GM19193 (cell line): ENCODE data around the gene SEC23A.

Experiments used
- POLR2A ChIP-seq: IDR thresholded peaks from 4 replicates; pipeline ENCODE4 v1.6.1; 2011; ENCODE audit not compliant: insufficient read depth, insufficient read length; ENCODE audit errors: extremely low read depth

The SEC23A gene

DNA sequence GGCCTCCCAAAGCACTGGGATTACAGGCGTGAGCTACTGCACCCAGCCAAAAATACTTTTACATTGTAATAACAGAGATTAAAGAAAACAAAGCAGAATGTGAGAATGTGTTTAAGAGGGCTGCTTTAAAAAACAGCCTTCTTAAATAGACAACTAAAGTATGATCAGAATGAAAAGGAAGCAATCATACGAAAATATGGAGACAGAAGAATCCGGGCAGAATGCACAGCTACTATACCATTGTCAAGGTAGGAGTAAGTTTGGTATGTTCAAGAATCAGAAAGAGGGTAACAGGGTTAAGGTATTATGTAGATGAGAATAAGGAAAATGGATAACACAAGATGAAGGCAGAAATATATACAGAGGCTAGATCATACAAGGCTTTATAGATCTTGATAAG is 8.5 kb downstream of the SEC23A start:
- TF ChIP-seq POLR2A = no peak

DNA sequence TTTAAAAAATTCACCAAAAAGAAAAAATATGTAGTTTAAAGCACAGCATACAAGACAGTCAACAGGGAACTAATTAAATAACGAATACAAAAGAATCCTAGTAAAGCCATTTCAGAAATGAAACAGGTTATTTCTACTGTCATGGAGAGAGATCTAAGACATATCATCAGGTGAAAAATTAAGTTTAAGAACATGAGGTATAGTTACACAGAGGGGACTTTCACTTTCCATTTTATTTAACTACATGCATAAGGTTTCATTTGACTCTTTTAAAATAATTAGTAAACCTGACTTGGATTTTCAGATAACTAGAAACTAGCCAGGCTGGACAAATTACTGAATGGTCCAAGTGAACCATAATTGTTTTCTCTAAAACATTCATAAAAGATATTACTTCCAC is 11.3 kb downstream of the SEC23A start:
- no peak for TF ChIP-seq POLR2A

DNA sequence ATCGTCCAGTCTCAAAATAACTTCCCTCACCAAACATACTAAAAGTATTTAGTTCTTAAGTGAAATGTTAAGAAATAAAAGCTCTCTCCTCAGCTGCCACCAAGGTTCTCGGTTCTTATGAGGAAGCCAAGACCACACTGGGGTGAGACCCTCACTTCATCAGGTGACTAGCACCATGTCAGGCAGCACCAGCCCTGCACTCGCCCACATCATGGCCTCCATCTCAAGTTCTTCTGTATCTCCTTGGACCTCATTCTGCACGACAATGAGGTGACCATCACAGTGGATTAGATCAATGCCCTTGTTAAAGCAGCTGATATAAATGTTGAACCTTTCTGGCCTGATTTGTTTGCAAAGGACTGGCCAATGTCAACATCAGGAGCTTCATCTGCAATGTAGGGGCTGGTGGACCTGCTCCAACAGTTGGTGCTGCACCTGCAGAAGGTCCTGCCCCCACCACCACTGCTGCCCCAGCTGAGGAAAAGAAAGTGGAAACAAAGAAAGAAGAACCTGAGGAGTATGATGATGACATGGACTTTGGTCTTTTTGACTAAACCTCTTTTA is 12.4 kb downstream of the SEC23A start:
- no peak for TF ChIP-seq POLR2A

DNA sequence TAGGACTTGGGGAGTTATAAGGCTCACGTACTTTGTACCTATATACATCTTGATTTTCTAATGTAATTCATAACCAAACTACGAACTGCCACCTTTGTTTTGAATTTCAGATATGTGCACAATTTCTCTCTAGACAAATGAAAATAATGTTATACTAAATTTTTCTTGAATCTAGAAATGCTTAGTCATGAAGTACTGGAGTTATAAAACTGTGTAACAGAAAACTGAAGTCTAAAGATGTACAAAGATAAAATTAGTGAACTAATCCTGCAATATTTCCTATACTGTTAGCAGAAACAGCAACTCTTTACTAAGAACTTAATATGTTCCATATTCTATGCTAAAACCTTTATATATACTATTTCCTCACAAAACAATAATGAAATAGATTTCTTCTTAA is 15.5 kb downstream of the SEC23A start:
- no peak for TF ChIP-seq POLR2A

DNA sequence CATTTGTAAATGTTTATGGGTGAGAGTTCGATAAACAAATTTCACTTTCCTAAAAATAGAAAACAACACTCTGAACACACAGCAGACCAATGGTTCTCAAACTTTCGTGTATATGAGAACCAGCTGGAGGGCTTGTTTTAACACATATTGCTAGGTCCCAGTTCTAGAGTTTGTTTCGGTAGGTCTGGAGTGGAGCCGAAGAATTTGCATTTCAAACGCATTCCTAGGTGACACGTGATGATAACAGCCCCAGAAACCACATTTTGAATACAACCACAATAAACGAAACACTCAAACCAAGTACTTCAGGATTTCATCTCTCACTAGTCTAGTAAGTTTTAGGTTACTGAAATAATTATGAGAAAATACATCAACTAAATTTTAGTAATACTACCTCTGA is 17.1 kb downstream of the SEC23A start:
- no peak for TF ChIP-seq POLR2A

DNA sequence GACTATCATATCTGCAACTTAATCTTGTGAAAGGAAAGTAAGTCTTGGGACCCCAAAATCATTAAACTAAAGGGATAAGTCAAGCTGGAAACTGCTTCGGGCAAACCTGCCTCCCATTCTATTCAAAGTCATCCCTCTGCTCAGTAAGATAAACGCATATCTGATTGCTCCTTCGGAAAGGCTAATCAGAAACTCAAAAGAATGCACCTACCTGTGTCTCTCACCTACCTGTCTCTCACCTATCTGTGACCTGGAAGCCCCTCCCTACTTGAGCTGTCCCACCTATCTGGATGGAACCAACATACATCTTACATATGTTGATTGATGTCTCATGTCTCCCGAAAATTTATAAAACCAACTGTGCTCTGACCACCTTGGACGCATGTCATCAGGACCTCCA is 19.9 kb downstream of the SEC23A start:
- no peak for TF ChIP-seq POLR2A

DNA sequence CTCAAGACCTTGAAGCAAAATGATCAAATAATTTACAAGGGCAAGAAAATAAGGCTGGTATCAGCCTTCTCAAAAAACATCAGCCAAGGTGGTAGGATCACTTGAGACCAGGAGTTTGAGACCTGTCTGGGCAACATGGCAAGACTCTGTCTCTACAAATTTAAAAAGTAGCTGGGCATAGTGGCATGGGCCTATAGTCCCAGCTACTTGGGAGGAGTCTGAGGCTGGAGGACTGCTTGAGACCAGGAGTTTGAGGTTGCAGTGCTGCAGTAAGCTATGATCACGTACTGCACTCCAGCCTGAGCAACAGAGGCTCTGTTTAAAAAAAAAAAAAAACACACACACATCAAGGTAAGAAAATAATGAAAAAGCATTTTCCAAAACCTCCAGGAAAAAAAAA is 22.1 kb downstream of the SEC23A start:
- no peak for TF ChIP-seq POLR2A

DNA sequence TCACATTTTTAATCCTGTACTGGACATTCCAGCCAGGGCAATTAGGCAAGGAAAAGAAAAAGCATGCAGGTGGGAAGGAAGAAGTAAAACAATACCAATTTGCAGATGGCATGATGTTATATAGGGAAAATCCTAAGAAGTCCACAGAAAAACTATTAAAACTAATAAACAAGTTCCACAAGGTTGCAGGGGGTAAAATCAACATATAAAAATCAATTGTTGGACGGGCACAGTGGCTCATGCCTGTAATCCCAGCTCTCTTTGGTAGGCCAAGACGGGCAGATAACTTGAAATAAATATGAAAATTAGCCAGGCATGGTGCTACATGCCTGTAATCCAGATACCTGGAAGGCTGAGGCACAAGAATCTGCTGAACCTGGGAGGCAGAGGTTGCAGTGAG is 31.9 kb downstream of the SEC23A start:
- no peak for TF ChIP-seq POLR2A

DNA sequence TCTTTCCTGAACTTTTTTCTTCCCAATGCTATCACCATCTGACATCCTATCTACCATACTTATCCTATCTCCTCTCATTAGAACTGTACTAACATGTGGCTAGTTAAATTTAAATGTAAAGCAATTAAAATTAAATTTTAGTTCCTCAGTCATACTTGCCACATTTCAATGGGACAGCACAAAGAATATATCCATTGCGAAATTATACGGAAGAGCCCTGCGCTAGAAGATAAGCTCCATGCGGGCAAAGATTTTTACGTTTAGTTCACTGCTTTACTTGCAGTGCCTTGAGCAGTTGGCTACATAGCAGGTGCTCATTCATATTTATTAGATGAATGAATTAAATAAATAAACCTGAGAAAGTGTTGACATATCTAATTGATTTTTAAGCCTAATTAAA is 33.1 kb downstream of the SEC23A start:
- no peak for TF ChIP-seq POLR2A

DNA sequence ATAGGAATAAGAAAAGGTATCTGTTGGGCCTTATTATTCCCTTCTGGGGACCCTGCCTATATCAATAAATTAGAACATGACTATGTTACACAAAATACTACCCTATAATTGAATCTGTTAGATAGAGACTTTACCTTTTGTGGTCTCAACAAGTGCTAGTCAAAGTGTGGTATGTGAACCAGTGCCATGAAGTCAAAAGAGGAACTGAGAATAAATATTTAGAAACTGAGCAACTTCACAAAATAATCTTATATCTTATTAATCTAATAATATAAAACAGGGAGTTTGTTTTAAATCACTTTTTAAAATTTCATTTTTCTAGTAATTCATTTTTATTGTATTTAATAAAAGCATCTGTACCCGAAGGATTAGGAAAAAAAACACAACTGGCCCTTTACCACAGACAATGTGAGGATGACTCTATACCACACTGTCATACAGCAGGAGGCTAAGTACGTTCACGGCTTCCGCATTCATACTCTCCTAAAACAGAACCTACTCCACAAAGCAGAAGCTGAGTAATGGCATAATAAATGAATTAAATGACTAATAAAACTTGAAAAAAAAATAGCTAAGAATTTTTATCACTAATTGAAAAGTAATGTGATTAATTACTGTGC is 42.1 kb downstream of the SEC23A start:
- TF ChIP-seq POLR2A = no peak

DNA sequence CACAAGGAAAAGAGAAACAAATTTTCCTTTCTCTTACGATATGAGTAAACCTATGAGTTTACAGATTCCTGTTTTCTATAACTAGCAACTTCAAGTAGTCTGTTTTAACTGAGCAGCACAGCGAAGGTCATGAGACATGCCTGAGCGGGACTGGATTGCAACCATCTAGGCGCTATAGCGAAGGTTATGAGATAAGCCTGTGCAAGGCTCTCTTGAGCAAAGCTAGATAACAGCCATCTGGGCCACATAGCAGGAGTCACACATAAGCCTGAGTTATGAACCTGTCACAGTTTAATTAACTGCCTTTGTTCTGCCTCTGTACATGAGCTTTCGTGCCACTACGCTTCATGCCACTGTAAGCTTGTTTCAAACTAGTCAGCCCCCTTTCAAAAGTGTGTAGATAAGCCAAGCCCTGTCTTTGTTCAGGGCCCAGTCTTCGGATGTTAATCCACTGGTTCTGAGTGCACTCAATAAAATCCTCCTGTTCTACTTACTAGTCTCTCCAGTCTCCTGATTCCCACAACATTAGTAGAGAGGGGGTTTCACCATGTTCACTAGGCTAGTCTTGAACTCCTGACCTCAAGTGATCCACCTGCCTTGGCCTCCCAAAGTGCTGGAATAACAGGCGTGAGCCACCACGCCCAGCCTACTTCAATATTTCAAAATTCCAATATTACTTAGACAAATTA is 47.1 kb downstream of the SEC23A start:
- TF ChIP-seq POLR2A = no peak

DNA sequence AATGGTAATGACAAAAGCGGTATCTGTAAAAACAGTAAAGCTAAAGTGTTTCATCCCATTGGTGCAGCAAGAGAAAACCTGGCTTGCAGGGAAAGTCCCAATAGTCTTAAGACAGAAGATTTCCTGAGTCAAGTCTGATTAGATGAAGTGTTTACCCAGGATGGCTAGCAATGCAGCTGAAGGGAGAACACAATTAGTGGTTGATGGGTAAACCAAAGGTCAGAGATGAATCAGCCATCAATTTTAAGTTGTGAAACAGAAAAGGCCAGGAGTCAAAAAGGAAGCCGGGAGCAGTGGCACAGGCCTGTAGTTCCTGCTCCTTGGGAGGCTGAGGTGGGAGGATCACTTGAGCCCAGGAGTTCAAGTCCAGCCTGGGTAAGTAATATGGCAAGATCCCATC is 52.6 kb downstream of the SEC23A start:
- no peak for TF ChIP-seq POLR2A

DNA sequence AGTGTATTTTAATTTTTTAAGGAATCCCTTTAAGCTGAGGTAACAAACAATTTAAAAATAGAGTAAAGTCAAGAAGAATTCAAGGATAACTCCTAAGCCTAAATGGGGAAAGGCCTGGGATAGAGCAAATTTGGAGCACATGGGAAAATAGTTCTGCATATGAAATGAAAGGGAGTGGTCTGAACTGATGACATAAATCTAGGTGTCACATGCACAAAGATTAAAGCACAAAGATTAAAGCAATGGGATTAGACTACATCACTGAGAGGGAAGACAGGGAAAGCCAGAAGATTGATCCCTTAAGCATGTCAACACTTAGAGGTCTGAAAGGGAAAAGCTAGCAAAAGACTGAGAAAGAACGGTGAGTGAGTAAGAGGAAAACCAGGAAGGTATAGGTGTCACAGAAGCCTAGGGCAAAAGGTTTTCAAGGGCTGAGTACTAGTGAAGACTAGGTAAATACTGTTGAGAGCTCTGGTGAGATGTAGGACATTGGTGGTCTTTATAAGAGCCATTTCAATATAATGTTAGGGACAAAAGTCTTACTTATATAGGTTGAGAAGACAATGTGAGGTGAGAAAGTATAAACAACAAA is 59.6 kb downstream of the SEC23A start:
- TF ChIP-seq POLR2A = no peak

DNA sequence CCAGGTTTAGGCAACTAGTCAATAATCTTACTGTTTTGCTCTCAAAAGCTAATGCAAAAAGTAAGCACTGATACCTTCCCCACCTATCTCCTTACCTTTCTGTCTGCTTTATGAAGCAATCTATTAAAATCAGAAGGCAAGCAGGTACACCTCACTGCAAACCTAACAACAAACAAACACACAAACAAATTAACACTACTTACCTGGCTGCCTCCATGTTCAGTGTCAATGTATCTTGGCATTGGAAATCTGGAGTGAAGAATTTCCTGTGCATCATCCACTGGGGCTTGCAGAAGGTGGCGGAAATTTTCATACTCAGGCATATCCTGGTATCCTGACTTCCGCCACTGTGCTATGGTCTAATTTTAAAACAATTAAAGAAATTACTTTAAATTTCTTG is 62.5 kb downstream of the SEC23A start:
- no peak for TF ChIP-seq POLR2A

DNA sequence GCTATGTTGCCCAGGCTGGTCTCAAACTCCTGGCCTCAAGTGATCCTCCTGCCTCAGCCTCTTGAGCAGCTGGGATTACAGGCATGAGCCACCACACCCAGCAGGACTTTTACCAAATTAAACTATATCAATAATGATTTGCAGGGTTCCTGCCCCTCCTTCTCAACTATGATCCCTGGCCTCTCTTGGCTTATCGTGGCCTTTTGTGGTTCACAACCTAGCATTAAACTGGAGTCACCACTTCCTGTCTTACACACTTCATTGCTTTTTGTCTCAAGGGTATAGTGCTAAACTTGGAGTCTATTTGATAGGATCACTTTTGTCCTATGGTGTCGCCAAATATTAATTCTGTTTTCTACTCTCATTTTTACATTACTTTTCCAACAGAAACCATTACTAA is 64.5 kb downstream of the SEC23A start:
- no peak for TF ChIP-seq POLR2A

DNA sequence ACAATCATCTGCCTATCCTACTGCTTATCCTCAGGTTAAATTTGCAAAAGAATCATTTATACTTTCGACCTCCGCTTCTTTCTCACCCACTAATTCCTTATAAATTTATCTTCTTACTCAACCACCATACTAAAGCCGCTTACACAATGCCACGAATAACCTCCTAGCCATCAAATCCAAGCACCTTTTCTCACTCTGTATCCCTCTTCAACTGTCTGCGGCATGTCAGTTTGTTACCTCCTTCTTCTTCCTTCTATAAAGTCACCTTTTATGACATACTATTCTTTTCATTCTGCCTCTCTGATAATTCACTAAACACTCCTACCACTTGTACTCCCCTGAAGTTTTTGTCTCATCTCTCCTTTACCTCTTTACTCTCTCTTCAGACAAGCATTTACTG is 66.3 kb downstream of the SEC23A start:
- no peak for TF ChIP-seq POLR2A

DNA sequence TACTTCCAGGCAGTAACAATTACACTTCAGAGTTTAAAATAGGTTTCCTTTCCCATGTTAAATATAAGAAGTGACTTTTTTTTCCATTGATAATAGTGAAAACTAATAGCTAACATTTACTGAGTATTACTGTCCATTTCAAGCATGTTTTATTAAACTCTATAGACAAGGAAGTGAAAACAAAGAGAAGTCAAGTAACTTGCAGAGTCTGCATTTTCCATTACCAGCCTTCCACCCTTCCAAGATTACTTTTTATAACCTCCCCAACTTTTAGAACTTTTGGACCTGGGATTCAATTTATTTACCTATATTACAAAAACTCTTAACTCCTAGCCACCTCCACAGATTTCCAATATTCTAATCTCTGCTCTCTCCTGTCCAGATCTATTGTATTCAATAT is 67.7 kb downstream of the SEC23A start:
- no peak for TF ChIP-seq POLR2A
